Heart left ventricle (tissue), 16 donors: ENCODE measurements around the gene CALM1. TPM values are rescaled to one million over a fixed set of nuclear protein-coding genes. Genes with fewer than 3 reads are reported as not detected.

ENCODE experiments used
- ATAC-seq, 4 donors: fragments of 200-7000 bp; cut with Tn5 transposase; one replicate each; pipeline ENCODE4 v1.9.1; 2020 to 2022; ENCODE audit warnings: moderate library complexity in 4 of 4, mild to moderate bottlenecking in 3 of 4, moderate number of reproducible peaks in 1 of 4
- DNase-seq, 5 donors: peaks; one replicate each; pipeline ENCODE4 v3.0.0-alpha.2; 2020
- H3K27ac ChIP-seq, 12 donors: fragments of 200-600 bp; sonication (generic) in 4 of 12; one replicate each; pipeline versions ENCODE4 v1.5.0 to v1.8.0; 2016 to 2022; ENCODE audit warnings: mild to moderate bottlenecking in 2 of 12
- H3K27me3 ChIP-seq, 9 donors: fragments of 200-600 bp; sonication (generic) in 2 of 9; one replicate each; pipeline versions ENCODE4 v1.5.1 to v1.8.0; 2016 to 2022; ENCODE audit warnings: mild to moderate bottlenecking in 3 of 9
- H3K36me3 ChIP-seq, 9 donors: fragments of 200-600 bp; sonication (generic) in 2 of 9; one replicate each; pipeline versions ENCODE4 v1.5.0 to v1.8.0; 2018 to 2022; ENCODE audit warnings: mild to moderate bottlenecking in 2 of 9
- H3K4me1 ChIP-seq, 12 donors: fragments of 200-600 bp; sonication (generic) in 4 of 12; one replicate each; pipeline versions ENCODE4 v1.5.0 to v1.8.0; 2016 to 2022; ENCODE audit warnings: mild to moderate bottlenecking in 3 of 12
- H3K4me3 ChIP-seq, 12 donors: fragments of 200-600 bp; sonication (generic) in 4 of 12; one replicate each; pipeline versions ENCODE4 v1.5.0 to v1.8.0; 2017 to 2022; ENCODE audit warnings: mild to moderate bottlenecking in 9 of 12, moderate library complexity in 4 of 12
- H3K9me3 ChIP-seq, 12 donors: fragments of 200-600 bp; sonication (generic) in 4 of 12; one replicate each; pipeline versions ENCODE4 v1.5.0 to v1.8.0; 2016 to 2022; ENCODE audit warnings: mild to moderate bottlenecking in 1 of 12
- CTCF ChIP-seq, 12 donors: fragments of 200-600 bp; sonication (generic) in 4 of 12; IDR thresholded peaks; one replicate each; pipeline versions ENCODE4 v1.5.0 to v1.8.0; 2018 to 2022; ENCODE audit warnings: antibody characterized with exemption in 12 of 12, mild to moderate bottlenecking in 5 of 12
- POLR2A ChIP-seq, 2 donors: fragments of 450-650 bp; IDR thresholded peaks; one replicate each; pipeline ENCODE4 v1.6.1; 2017; ENCODE audit warnings: antibody characterized with exemption in 2 of 2, mild to moderate bottlenecking in 2 of 2, moderate library complexity in 2 of 2
- WGBS, 4 donors: extraction: QIAGEN DNeasy Blood & Tissue Kit in 2 of 4; methylation state at CpG; one replicate each; pipeline versions ENCODE4 v1.1.5 to v1.1.7; 2013 to 2018; 5-methylcytosine and 5-hydroxymethylcytosine counted together
- intact Hi-C, 10 donors: fragments of 100-400 bp; cut with DNase I; formaldehyde crosslinking; loops; one replicate each; pipeline versions ENCODE4 v1.11.1 to v1.14.2; 2022
- polyA plus RNA-seq, 2 donors: library from polyadenylated mRNA; stranded (reverse); fragments of 200-250 nt; gene quantifications; one replicate each; pipeline ENCODE4 v1.2.3, GENCODE V29; 2013
- total RNA-seq, 9 donors: library from RNA; depleted of rRNA in 2 of 9; stranded (reverse); fragments of >200 nt in 2 of 9; fragmentation: NEBNext Ultra II Directional in 3 of 9; extraction: Animal tissue kit (Norgen Biotek cat#: 25700) in 3 of 9; gene quantifications; one replicate each; pipeline versions ENCODE4 v1.1.0 to v1.2.4, GENCODE V29; 2016 to 2023
- donor health status: ischemic (EF 13 %, LVEDD 7.1; RV severe dilation, severe dysfunction).
- donor health status: healthy with polysubstance abuse.
- donor health status: DM: no; HTN: yes; CAD: no.
- donor health status: DM: no; HTN: no; CAD: no.
- donor health status: ischemic (EF 25% LVEDD 6.9; RV normal size, moderate dysfunction).
- donor health status: ischemic (EF 25% LVEDD 5.7; RV mildly dilated, moderate dysfunction).
- donor health status: healthy.
- donor health status: DM: yes; HTN: yes; CAD: no.
- donor health status: ischemic (EF 35%, LVEDD 5.7; RV mildly dilated, moderate dysfunction).
- donor health status: nonischemic (EF 11% LVEDD 7.7; RV severe dilation, severe dysfunction).
- donor health status: DM: yes; HTN: yes; CAD: no.
- donor health status: PGD.
- donor health status: ischemic (EF 29% LVEDD 5.4; RV normal size, mild dysfunction).
- donor health status: nonischemic (EF 23%, LVEDD 6.1; RV moderate dilation, normal function).

The CALM1 gene
- total and polyA plus RNA-seq, 11 donors: 307 to 784 (median 440) TPM

GRCh38 chr14:90451443-90451842 is 54.6 kb downstream of the CALM1 start:
- H3K27me3 ChIP-seq: no peaks in the 10 kb centered on the region
- H3K4me1 ChIP-seq: peaks cover 0 to 30% (median 14%) of the 10 kb centered on the region in 12 donors
- WGBS, 4 donors: 95 to 97% (median 96%) methylated on average over 13 of the region's 13 CpGs
- intact Hi-C loops: no loop called here
- H3K27ac ChIP-seq: no peak overlapping the region
- no peaks in the 10 kb centered on the region for H3K36me3 ChIP-seq
- TF ChIP-seq POLR2A (IDR thresholded peaks at IDR 0.05) (no peak), CTCF (IDR thresholded peaks at IDR 0.05) (no peak)
- no peak overlapping the region for H3K4me3 ChIP-seq
- ATAC-seq (no peak), DNase-seq (no peak)
- peaks cover 0 to 13% (median 8%) of the 10 kb centered on the region in 12 donors for H3K9me3 ChIP-seq

- intact Hi-C loops: no loop called here
- no peak overlapping the region for H3K4me3 ChIP-seq
- ATAC-seq (no peak), DNase-seq (no peak)
- 67 to 85% (median 83%) methylated on average over 4 of the region's 4 CpGs for WGBS, 4 donors
- H3K9me3 ChIP-seq: peaks cover 0 to 13% (median 8%) of the 10 kb centered on the region in 12 donors
- H3K27ac ChIP-seq: no peak overlapping the region
- no peak for TF ChIP-seq CTCF (IDR thresholded peaks at IDR 0.05)
- TF ChIP-seq POLR2A (IDR thresholded peaks at IDR 0.05): no peak
- peaks cover 0 to 30% (median 14%) of the 10 kb centered on the region in 12 donors for H3K4me1 ChIP-seq
- H3K27me3 ChIP-seq: no peaks in the 10 kb centered on the region
- H3K36me3 ChIP-seq: no peaks in the 10 kb centered on the region
Measured at GRCh38 chr14:90451961-90452360, 55.1 kb downstream of the CALM1 start.

- Histone ChIP-seq H3K36me3 (no peaks in the 10 kb centered on the region), H3K4me3 (no peak overlapping the region), H3K9me3 (peaks cover 0 to 11% (median 7%) of the 10 kb centered on the region in 12 donors), H3K27me3 (no peaks in the 10 kb centered on the region), H3K27ac (no peak overlapping the region), H3K4me1 (peaks cover 0 to 30% (median 14%) of the 10 kb centered on the region in 12 donors)
- DNase-seq: no peak
- TF ChIP-seq CTCF (IDR thresholded peaks at IDR 0.05): no peak
- no peak for TF ChIP-seq POLR2A (IDR thresholded peaks at IDR 0.05)
- ATAC-seq: no peak
- 77 to 88% (median 83%) methylated on average over 6 of the region's 6 CpGs for WGBS, 4 donors
- intact Hi-C loops: no loop called here
Measured at GRCh38 chr14:90452366-90452765, 55.5 kb downstream of the CALM1 start.

- no peak for TF ChIP-seq POLR2A (IDR thresholded peaks at IDR 0.05)
- TF ChIP-seq CTCF (IDR thresholded peaks at IDR 0.05): peak in 1 of 12 donors; percentile 54
- H3K9me3 ChIP-seq: peaks cover 0 to under 1% (median 0%) of the 10 kb centered on the region in 12 donors
- 48 to 63% (median 54%) methylated on average over 13 to 18 of the region's 18 CpGs for WGBS, 4 donors
- H3K4me1 ChIP-seq: peaks cover 0 to 32% (median 14%) of the 10 kb centered on the region in 12 donors
- DNase-seq (peak in 4 of 5 donors; percentile 48 to 71 (median 56)), ATAC-seq (peak in 3 of 4 donors; percentile 4 to 47 (median 6))
- peak overlapping the region in 7 of 12 donors; percentile 28 to 83 (median 58) for H3K27ac ChIP-seq
- intact Hi-C loops: no loop called here
- peak overlapping the region in 1 of 12 donors; percentile 60 for H3K4me3 ChIP-seq
- no peaks in the 10 kb centered on the region for H3K36me3 ChIP-seq
- H3K27me3 ChIP-seq: no peaks in the 10 kb centered on the region
Measured at GRCh38 chr14:90453401-90453951, 56.6 kb downstream of the CALM1 start.
